Natural killer cell treated with Interleukin-12 subunit alpha and Interleukin-12 subunit beta and Interleukin-15 and Interleukin-18, amount 100 ng/mL, for 72 hours (primary cell): ENCODE data around the gene RNF133. TPM values are rescaled to one million over a fixed set of nuclear protein-coding genes. Genes with fewer than 3 reads are reported as not detected.

Experiments
- ATAC-seq, 2 donors: fragments of 150-1000 bp; cut with Tn5 transposase in 1 of 2; sonication (Bioruptor Pico), chemical (Tn5 transposase) in 1 of 2; 2 replicates each; pipeline ENCODE4 v1.10.0; 2021
- DNase-seq: peaks from one replicate; pipeline ENCODE4 v3.0.0; 2022; ENCODE audit warnings: low spot score
- H3K27ac Mint-ChIP-seq, 2 donors: 1 replicate in 1 of 2; 2 replicates in 1 of 2; pipeline ENCODE4 v1.8.0; 2022; ENCODE audit warnings: mixed read lengths in 2 of 2, mild to moderate bottlenecking in 1 of 2, moderate library complexity in 1 of 2
- H3K27me3 Mint-ChIP-seq, 2 donors: 1 replicate in 1 of 2; 2 replicates in 1 of 2; pipeline ENCODE4 v1.8.0; 2022; ENCODE audit warnings: mixed read lengths in 2 of 2
- H3K36me3 Mint-ChIP-seq: one replicate; pipeline ENCODE4 v1.8.0; 2022; ENCODE audit warnings: mixed read lengths
- H3K4me1 Mint-ChIP-seq, 2 donors: 1 replicate in 1 of 2; 2 replicates in 1 of 2; pipeline ENCODE4 v1.8.0; 2022; ENCODE audit warnings: low read depth in 2 of 2, mixed read lengths in 2 of 2, mild to moderate bottlenecking in 1 of 2
- H3K4me3 Mint-ChIP-seq: one replicate; pipeline ENCODE4 v1.8.0; 2022; ENCODE audit warnings: mixed read lengths
- H3K9me3 Mint-ChIP-seq: 2 replicates; pipeline ENCODE4 v1.8.0; 2022; ENCODE audit warnings: mixed read lengths
- total RNA-seq, 2 donors: library from RNA; stranded (reverse); gene quantifications; one replicate each; pipeline ENCODE4 v1.2.3, GENCODE V29; 2022

Gene RNF133
- total RNA-seq, 2 donors from 2014 or later: not detected

GRCh38 chr7:122709930-122710646, 11.2 kb upstream of the RNF133 start:
- no peaks in the 10 kb centered on the region for H3K4me1 Mint-ChIP-seq
- DNase-seq: no peak
- H3K4me3 Mint-ChIP-seq: no peak overlapping the region
- H3K27ac Mint-ChIP-seq: no peak overlapping the region
- H3K36me3 Mint-ChIP-seq: no peaks in the 10 kb centered on the region
- peaks cover 7% of the 10 kb centered on the region for H3K9me3 Mint-ChIP-seq
- H3K27me3 Mint-ChIP-seq: no peaks in the 10 kb centered on the region
- ATAC-seq: no peak

GRCh38 chr7:122706836-122707235, 7.9 kb upstream of the RNF133 start:
- Mint-ChIP-seq H3K9me3 (peaks cover 13% of the 10 kb centered on the region), H3K36me3 (no peaks in the 10 kb centered on the region), H3K27me3 (no peaks in the 10 kb centered on the region), H3K4me3 (no peak overlapping the region), H3K27ac (no peak overlapping the region), H3K4me1 (no peaks in the 10 kb centered on the region)
- DNase-seq (no peak), ATAC-seq (no peak)

GRCh38 chr7:122702872-122703510, 4.1 kb upstream of the RNF133 start, which contains the start of gene RNF148:
Gene RNF148, minus strand, starts transcription at chr7:122702922. Its CDS starts 172 bp downstream, at chr7:122702750.
- H3K9me3 Mint-ChIP-seq: peaks cover 15% of the 10 kb centered on the region
- no peak for ATAC-seq
- H3K4me3 Mint-ChIP-seq: no peak within 1 kb of the TSS
- no peaks in the 10 kb centered on the region for H3K36me3 Mint-ChIP-seq
- no peak within 1 kb of the TSS for H3K27ac Mint-ChIP-seq
- no peaks in the 10 kb centered on the region for H3K27me3 Mint-ChIP-seq
- DNase-seq: no peak
- H3K4me1 Mint-ChIP-seq: no peaks in the 10 kb centered on the region

GRCh38 chr7:122695816-122696215, 3.1 kb downstream of the RNF133 start:
- Mint-ChIP-seq H3K27me3 (no peaks in the 10 kb centered on the region), H3K4me3 (no peak overlapping the region), H3K4me1 (no peaks in the 10 kb centered on the region), H3K36me3 (peaks cover 7% of the 10 kb centered on the region), H3K27ac (no peak overlapping the region), H3K9me3 (peaks cover 15% of the 10 kb centered on the region)
- ATAC-seq (no peak), DNase-seq (no peak)

GRCh38 chr7:122694697-122695096, 4.2 kb downstream of the RNF133 start:
- H3K27ac Mint-ChIP-seq: no peak overlapping the region
- peaks cover 15% of the 10 kb centered on the region for H3K9me3 Mint-ChIP-seq
- H3K27me3 Mint-ChIP-seq: no peaks in the 10 kb centered on the region
- peaks cover 7% of the 10 kb centered on the region for H3K36me3 Mint-ChIP-seq
- DNase-seq: no peak
- no peaks in the 10 kb centered on the region for H3K4me1 Mint-ChIP-seq
- no peak overlapping the region for H3K4me3 Mint-ChIP-seq
- no peak for ATAC-seq

- no peak for DNase-seq
- peaks cover 7% of the 10 kb centered on the region for H3K36me3 Mint-ChIP-seq
- no peak for ATAC-seq
- peaks cover 9% of the 10 kb centered on the region for H3K9me3 Mint-ChIP-seq
- no peaks in the 10 kb centered on the region for H3K4me1 Mint-ChIP-seq
- H3K27me3 Mint-ChIP-seq: no peaks in the 10 kb centered on the region
- H3K27ac Mint-ChIP-seq: no peak overlapping the region
- H3K4me3 Mint-ChIP-seq: no peak overlapping the region
These were observed 6.1 kb downstream of the RNF133 start for GRCh38 chr7:122692769-122693309.

GRCh38 chr7:122691569-122692235, 7.2 kb downstream of the RNF133 start:
- DNase-seq: no peak
- Mint-ChIP-seq H3K27me3 (no peaks in the 10 kb centered on the region), H3K4me3 (no peak overlapping the region), H3K9me3 (peaks cover 9% of the 10 kb centered on the region), H3K36me3 (peaks cover 7% of the 10 kb centered on the region), H3K27ac (no peak overlapping the region), H3K4me1 (no peaks in the 10 kb centered on the region)
- ATAC-seq: no peak

- Mint-ChIP-seq H3K27ac (no peak overlapping the region), H3K9me3 (peaks cover 13% of the 10 kb centered on the region), H3K4me1 (no peaks in the 10 kb centered on the region), H3K27me3 (no peaks in the 10 kb centered on the region), H3K36me3 (peaks cover 7% of the 10 kb centered on the region), H3K4me3 (no peak overlapping the region)
- DNase-seq (no peak), ATAC-seq (no peak)
These were observed 9.4 kb downstream of the RNF133 start for GRCh38 chr7:122689346-122690109.

GRCh38 chr7:122688400-122688998, 10.4 kb downstream of the RNF133 start:
- Mint-ChIP-seq H3K36me3 (peaks cover 7% of the 10 kb centered on the region), H3K9me3 (peaks cover 9% of the 10 kb centered on the region), H3K4me1 (no peaks in the 10 kb centered on the region)

GRCh38 chr7:122686360-122686878, 12.5 kb downstream of the RNF133 start:
- ATAC-seq (no peak), DNase-seq (no peak)
- no peak overlapping the region for H3K27ac Mint-ChIP-seq
- no peaks in the 10 kb centered on the region for H3K27me3 Mint-ChIP-seq
- H3K36me3 Mint-ChIP-seq: no peaks in the 10 kb centered on the region
- no peaks in the 10 kb centered on the region for H3K4me1 Mint-ChIP-seq
- H3K9me3 Mint-ChIP-seq: peaks cover 8% of the 10 kb centered on the region
- no peak overlapping the region for H3K4me3 Mint-ChIP-seq

More at GRCh38 chr7:122688400-122688998, 10.4 kb downstream of the RNF133 start:
- H3K27me3 Mint-ChIP-seq: no peaks in the 10 kb centered on the region
- no peak overlapping the region for H3K4me3 Mint-ChIP-seq
- DNase-seq (no peak), ATAC-seq (no peak)
- no peak overlapping the region for H3K27ac Mint-ChIP-seq

- no peak overlapping the region for H3K27ac Mint-ChIP-seq
- ATAC-seq (no peak), DNase-seq (no peak)
- no peaks in the 10 kb centered on the region for H3K27me3 Mint-ChIP-seq
- no peaks in the 10 kb centered on the region for H3K36me3 Mint-ChIP-seq
- peaks cover 9% of the 10 kb centered on the region for H3K9me3 Mint-ChIP-seq
- H3K4me1 Mint-ChIP-seq: no peaks in the 10 kb centered on the region
- H3K4me3 Mint-ChIP-seq: no peak overlapping the region
These were observed 14.4 kb downstream of the RNF133 start for GRCh38 chr7:122684504-122684903.

- H3K9me3 Mint-ChIP-seq: peaks cover 18% of the 10 kb centered on the region
These were observed 15.9 kb downstream of the RNF133 start for GRCh38 chr7:122682815-122683550.

More at GRCh38 chr7:122682815-122683550, 15.9 kb downstream of the RNF133 start:
- H3K27me3 Mint-ChIP-seq: no peaks in the 10 kb centered on the region
- no peak overlapping the region for H3K4me3 Mint-ChIP-seq
- no peak for ATAC-seq
- no peaks in the 10 kb centered on the region for H3K4me1 Mint-ChIP-seq
- no peak overlapping the region for H3K27ac Mint-ChIP-seq
- no peaks in the 10 kb centered on the region for H3K36me3 Mint-ChIP-seq
- DNase-seq: no peak
